Subcutaneous adipose tissue (tissue), 4 donors: ENCODE results near the gene ILDR2. TPM values are rescaled to one million over a fixed set of nuclear protein-coding genes. Genes with fewer than 3 reads are reported as not detected.

Experiments used
- total RNA-seq, 4 donors: library from RNA; depleted of rRNA; stranded (reverse); fragments of >200 nt; gene quantifications; one replicate each; pipeline ENCODE4 v1.1.0, GENCODE V29; 2016
- TF ChIP-seq, protein P1 (sequence below): fragments of 450-650 bp; IDR thresholded peaks from one replicate; pipeline ENCODE4 v1.5.1; 2016; ENCODE audit warnings: low read depth, mild to moderate bottlenecking, control low read depth, antibody characterized with exemption, moderate library complexity

ILDR2 gene
- total RNA-seq, 4 donors from 2014 or later, result under 0.01 TPM; not detected in 3

DNA sequence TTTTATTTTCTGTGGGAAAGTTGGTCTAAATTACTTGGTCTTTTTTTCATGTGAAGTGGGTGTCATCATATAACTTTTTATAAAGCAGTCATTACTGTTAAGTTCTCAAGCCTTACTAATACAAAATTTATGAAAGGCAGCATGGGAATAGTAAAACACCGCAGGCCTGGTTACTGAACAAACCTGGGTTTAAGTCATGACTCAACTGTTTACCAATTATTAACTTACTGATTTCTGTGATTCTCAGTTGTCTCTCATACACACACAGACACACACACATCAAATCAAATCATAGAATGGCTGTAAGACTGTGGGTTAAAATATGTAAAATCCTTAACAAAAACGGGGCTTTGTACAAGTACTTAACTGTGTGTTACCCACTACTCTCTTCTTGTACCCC is 28.4 kb upstream of the ILDR2 start:
- TF ChIP-seq, protein P1, sequence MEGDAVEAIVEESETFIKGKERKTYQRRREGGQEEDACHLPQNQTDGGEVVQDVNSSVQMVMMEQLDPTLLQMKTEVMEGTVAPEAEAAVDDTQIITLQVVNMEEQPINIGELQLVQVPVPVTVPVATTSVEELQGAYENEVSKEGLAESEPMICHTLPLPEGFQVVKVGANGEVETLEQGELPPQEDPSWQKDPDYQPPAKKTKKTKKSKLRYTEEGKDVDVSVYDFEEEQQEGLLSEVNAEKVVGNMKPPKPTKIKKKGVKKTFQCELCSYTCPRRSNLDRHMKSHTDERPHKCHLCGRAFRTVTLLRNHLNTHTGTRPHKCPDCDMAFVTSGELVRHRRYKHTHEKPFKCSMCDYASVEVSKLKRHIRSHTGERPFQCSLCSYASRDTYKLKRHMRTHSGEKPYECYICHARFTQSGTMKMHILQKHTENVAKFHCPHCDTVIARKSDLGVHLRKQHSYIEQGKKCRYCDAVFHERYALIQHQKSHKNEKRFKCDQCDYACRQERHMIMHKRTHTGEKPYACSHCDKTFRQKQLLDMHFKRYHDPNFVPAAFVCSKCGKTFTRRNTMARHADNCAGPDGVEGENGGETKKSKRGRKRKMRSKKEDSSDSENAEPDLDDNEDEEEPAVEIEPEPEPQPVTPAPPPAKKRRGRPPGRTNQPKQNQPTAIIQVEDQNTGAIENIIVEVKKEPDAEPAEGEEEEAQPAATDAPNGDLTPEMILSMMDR, result no peak

DNA sequence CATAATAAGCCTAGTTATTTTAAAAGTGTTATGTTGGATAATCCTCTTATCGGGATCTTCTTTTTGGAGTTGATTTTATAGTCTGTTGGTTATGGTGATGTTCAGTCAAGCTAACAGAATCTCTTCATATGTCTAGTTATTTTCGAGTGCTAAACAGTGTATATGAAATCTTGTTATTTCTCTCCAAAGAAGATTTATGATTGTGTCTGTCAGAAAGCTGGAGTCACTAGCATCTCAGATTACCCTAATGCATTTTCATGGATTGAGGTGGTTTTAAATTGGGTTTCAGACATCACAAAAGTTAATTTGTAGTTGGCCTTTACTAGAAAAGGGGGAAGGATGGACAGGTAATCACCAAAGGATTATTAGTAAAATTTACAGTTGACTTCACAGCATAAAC is 27.0 kb upstream of the ILDR2 start:
- TF ChIP-seq, protein P1, result no peak

- TF ChIP-seq, protein P1, result no peak
These were observed 25.2 kb upstream of the ILDR2 start for GRCh38 chr1:167000546-167000945.

- TF ChIP-seq, protein P1, result no peak
These were observed 24.2 kb upstream of the ILDR2 start for GRCh38 chr1:166999500-167000055.

GRCh38 chr1:166999075-166999474 is 23.7 kb upstream of the ILDR2 start:
- TF ChIP-seq, protein P1, result no peak

- TF ChIP-seq, protein P1, result no peak
These were observed 13.7 kb upstream of the ILDR2 start, which contains the start of gene MAEL for GRCh38 chr1:166988974-166989515. TSS of gene MAEL (plus strand) at chr1:166989280. CDS start at chr1:166989353, 73 bp downstream.

GRCh38 chr1:166981589-166981988 is 6.2 kb upstream of the ILDR2 start:
- TF ChIP-seq, protein P1, result no peak
